ENCODE data around the gene CTNNBL1. TPM values are rescaled to one million over a fixed set of nuclear protein-coding genes. Genes with fewer than 3 reads are reported as not detected.

The CTNNBL1 gene
- polyA plus RNA-seq, 1 of the 3 experiments (the other 2 are of a cell fraction), result 29.5 TPM

DNA sequence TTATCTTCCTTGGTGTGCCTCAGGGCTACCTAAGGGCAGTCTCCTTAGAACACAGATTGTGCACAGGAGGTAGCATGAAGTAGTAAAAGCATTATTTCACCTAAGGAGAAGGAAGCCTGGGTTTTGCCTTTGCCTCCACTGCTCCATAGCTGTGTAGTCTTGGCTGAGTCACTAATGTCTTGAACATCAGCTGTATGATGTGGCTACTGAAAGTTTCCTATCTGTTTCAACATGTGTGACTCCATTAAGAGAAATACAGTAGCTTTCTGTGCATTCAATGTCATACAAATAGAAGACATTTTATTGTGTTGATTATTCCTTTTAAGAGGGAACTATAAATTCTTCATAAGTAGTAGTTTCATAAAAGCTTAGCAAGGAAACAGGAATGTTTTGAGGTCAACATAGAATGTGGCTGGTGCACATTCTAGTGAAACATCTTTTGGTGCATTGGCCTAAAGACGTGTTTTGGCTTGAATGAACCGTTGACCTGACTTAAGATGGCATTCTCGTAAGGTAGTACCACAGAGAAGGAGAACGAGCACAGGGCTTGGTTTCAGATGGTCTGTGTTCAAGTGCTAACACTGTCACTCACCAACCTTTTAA, 70.6 kb downstream of the CTNNBL1 start:
- H3K9me2 ChIP-seq, result no peaks in the 10 kb centered on the region
- peaks cover 0 to 7% of the 10 kb centered on the region in 2 experiments; a peak in 2 of 4 replicates for H3K4me1 ChIP-seq (ENCODE audit: control insufficient read depth in 1 of 2, insufficient read depth in 2 of 2, low read depth in 1 of 2, low read length in 1 of 2)
- POLR2A ChIA-PET, result no interaction called here
- no peaks in the 10 kb centered on the region for H3K27me3 ChIP-seq (ENCODE audit: insufficient read depth)
- H3K79me2 ChIP-seq (ENCODE audit: insufficient read depth), result no peaks in the 10 kb centered on the region
- H3K4me3 ChIP-seq (ENCODE audit: low read depth in 2 of 2, low read length in 1 of 2), result no peak overlapping the region
- no peaks in the 10 kb centered on the region for H4K20me1 ChIP-seq (ENCODE audit: insufficient read depth)
- TF ChIP-seq, protein P1, sequence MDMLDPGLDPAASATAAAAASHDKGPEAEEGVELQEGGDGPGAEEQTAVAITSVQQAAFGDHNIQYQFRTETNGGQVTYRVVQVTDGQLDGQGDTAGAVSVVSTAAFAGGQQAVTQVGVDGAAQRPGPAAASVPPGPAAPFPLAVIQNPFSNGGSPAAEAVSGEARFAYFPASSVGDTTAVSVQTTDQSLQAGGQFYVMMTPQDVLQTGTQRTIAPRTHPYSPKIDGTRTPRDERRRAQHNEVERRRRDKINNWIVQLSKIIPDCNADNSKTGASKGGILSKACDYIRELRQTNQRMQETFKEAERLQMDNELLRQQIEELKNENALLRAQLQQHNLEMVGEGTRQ (IDR thresholded peaks at IDR 0.05; ENCODE audit: borderline replicate concordance, low read depth, low read length), result no peak
- no peaks in the 10 kb centered on the region for H3K9me3 ChIP-seq
- CTCF ChIA-PET, result interaction anchor here (1.5 kb wide), 1 partner anchor 200 kb away, joined by 3 read pairs; no protein-coding TSS in a partner anchor
- 95% methylated on average over 4 of the region's 4 CpGs for WGBS (ENCODE audit: low lambda C conversion rate)
- H3K36me3 ChIP-seq (replicated peaks in 1 of 2; ENCODE audit: control insufficient read depth in 1 of 2, insufficient read depth in 2 of 2, low read length in 1 of 2), result peaks cover 12 to 29% of the 10 kb centered on the region in 2 experiments
- H3K27ac ChIP-seq (ENCODE audit: low read depth in 2 of 2, low read length in 1 of 2), result no peak overlapping the region
- H2AFZ ChIP-seq (ENCODE audit: low read depth), result no peak overlapping the region
- H3F3A ChIP-seq (replicated peaks; ENCODE audit: insufficient read depth), result no peaks in the 10 kb centered on the region
- no peak overlapping the region for H3K9ac ChIP-seq
- no peak overlapping the region for H3K4me2 ChIP-seq
- DNase-seq, result no peak

DNA sequence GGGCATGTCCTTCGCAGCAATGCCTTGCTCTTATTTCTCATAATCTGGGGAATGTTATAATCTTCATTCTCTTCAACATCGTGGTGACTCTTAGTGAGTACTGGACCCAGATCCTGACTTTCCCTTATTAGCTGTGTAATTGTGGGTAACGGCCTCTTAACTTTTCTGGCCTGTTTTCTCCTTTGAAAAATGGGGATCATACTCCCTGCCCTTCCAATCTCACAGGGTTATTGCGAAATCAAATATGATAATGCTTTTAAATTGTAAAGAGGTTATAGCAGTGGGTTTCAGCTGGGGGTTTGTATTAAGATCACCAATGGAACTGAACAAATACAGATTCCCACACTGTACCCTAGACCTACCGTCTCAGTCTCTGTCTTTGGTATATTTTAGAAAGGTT, 77.1 kb downstream of the CTNNBL1 start:
- Histone ChIP-seq H3K9ac (no peak overlapping the region), H2AFZ (ENCODE audit: low read depth) (no peak overlapping the region), H3K4me3 (ENCODE audit: low read depth in 2 of 2, low read length in 1 of 2) (no peak overlapping the region), H3K9me3 (no peaks in the 10 kb centered on the region), H3K79me2 (ENCODE audit: insufficient read depth) (no peaks in the 10 kb centered on the region), H3F3A (replicated peaks; ENCODE audit: insufficient read depth) (no peaks in the 10 kb centered on the region), H3K4me1 (ENCODE audit: control insufficient read depth in 1 of 2, insufficient read depth in 2 of 2, low read depth in 1 of 2, low read length in 1 of 2) (no peaks in the 10 kb centered on the region), H3K36me3 (replicated peaks in 1 of 2; ENCODE audit: control insufficient read depth in 1 of 2, insufficient read depth in 2 of 2, low read length in 1 of 2) (peaks cover 17 to 25% of the 10 kb centered on the region in 2 experiments), H3K4me2 (no peak overlapping the region), H4K20me1 (ENCODE audit: insufficient read depth) (no peaks in the 10 kb centered on the region), H3K27me3 (ENCODE audit: insufficient read depth) (no peaks in the 10 kb centered on the region), H3K27ac (ENCODE audit: low read depth in 2 of 2, low read length in 1 of 2) (no peak overlapping the region), H3K9me2 (no peaks in the 10 kb centered on the region)
- WGBS (ENCODE audit: low lambda C conversion rate), result 92% methylated on average over 5 of the region's 5 CpGs
- DNase-seq, result no peak
- no peak for TF ChIP-seq MXI1 (IDR thresholded peaks at IDR 0.05; ENCODE audit: low read depth, low read length)
- ChIA-PET CTCF (no interaction called here), POLR2A (no interaction called here)

DNA sequence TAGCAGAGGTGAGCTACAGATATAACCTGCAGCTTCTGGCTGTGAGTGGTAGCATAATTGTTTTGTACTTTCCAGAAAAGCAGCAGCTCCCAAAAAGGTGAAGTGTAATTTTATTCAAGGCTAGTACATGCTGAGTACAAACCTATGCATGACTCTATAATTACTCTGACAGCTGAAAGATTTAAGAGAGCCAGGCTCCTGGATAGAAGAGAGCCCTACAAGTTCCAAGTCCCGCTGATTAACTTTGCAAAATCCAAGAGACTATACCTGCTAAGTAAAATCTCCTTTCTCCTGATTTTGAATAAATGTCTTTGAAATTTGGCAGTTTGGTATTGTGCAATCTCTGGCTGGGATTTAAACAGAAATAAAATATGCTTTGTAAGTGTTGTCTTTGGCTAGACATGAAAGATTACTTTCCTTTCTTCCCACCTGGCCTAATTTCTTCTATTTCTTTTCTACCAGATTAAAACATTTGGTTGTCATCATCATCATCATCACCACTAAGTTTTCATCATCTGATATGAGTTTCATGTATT, 79.5 kb downstream of the CTNNBL1 start:
- WGBS (ENCODE audit: low lambda C conversion rate), result 95% methylated on average over 1 of the region's 1 CpG
- TF ChIP-seq SMC3 (IDR thresholded peaks at IDR 0.05; ENCODE audit: low read depth, low read length) (no peak), EZH2phosphoT487 (IDR thresholded peaks at IDR 0.05; ENCODE audit: borderline replicate concordance, low read depth) (no peak), RFX5 (IDR thresholded peaks at IDR 0.05; ENCODE audit: low read length) (no peak), NRF1 (IDR thresholded peaks at IDR 0.05; ENCODE audit: low read depth, low read length) (no peak), YY1 (IDR thresholded peaks at IDR 0.05; ENCODE audit: low read depth) (no peak), FOXJ3 (CRISPR knock-in tag; IDR thresholded peaks at IDR 0.05) (no peak), FOSL2 (IDR thresholded peaks at IDR 0.05; ENCODE audit: borderline replicate concordance, low read depth) (no peak), FOXM1 (IDR thresholded peaks at IDR 0.05; ENCODE audit: low read depth) (no peak), RAD21 (IDR thresholded peaks at IDR 0.05; ENCODE audit: low read length) (no peak), TAF1 (IDR thresholded peaks at IDR 0.05; ENCODE audit: borderline replicate concordance, low read depth, low read length) (no peak), GABPA (IDR thresholded peaks at IDR 0.05; ENCODE audit: low read depth) (no peak), MXI1 (IDR thresholded peaks at IDR 0.05; ENCODE audit: low read depth, low read length) (no peak)
- TF ChIP-seq, protein P1 (IDR thresholded peaks at IDR 0.05; ENCODE audit: borderline replicate concordance, low read depth, low read length), result no peak
- TF ChIP-seq, protein P2, sequence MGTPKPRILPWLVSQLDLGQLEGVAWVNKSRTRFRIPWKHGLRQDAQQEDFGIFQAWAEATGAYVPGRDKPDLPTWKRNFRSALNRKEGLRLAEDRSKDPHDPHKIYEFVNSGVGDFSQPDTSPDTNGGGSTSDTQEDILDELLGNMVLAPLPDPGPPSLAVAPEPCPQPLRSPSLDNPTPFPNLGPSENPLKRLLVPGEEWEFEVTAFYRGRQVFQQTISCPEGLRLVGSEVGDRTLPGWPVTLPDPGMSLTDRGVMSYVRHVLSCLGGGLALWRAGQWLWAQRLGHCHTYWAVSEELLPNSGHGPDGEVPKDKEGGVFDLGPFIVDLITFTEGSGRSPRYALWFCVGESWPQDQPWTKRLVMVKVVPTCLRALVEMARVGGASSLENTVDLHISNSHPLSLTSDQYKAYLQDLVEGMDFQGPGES (IDR thresholded peaks at IDR 0.05; ENCODE audit: low read depth, low read length), result no peak
- TF ChIP-seq, protein P3, sequence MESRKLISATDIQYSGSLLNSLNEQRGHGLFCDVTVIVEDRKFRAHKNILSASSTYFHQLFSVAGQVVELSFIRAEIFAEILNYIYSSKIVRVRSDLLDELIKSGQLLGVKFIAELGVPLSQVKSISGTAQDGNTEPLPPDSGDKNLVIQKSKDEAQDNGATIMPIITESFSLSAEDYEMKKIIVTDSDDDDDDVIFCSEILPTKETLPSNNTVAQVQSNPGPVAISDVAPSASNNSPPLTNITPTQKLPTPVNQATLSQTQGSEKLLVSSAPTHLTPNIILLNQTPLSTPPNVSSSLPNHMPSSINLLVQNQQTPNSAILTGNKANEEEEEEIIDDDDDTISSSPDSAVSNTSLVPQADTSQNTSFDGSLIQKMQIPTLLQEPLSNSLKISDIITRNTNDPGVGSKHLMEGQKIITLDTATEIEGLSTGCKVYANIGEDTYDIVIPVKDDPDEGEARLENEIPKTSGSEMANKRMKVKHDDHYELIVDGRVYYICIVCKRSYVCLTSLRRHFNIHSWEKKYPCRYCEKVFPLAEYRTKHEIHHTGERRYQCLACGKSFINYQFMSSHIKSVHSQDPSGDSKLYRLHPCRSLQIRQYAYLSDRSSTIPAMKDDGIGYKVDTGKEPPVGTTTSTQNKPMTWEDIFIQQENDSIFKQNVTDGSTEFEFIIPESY (IDR thresholded peaks at IDR 0.05; ENCODE audit: borderline replicate concordance, low read depth), result no peak

More for the DNA sequence above, 79.5 kb downstream of the CTNNBL1 start:
- Histone ChIP-seq H3K36me3 (replicated peaks in 1 of 2; ENCODE audit: control insufficient read depth in 1 of 2, insufficient read depth in 2 of 2, low read length in 1 of 2) (peaks cover 12 to 23% of the 10 kb centered on the region in 2 experiments), H4K20me1 (ENCODE audit: insufficient read depth) (no peaks in the 10 kb centered on the region), H3K27ac (ENCODE audit: low read depth in 2 of 2, low read length in 1 of 2) (no peak overlapping the region), H3K4me2 (no peak overlapping the region), H3K79me2 (ENCODE audit: insufficient read depth) (no peaks in the 10 kb centered on the region), H3K9me3 (no peaks in the 10 kb centered on the region), H3K27me3 (ENCODE audit: insufficient read depth) (no peaks in the 10 kb centered on the region), H3K4me3 (ENCODE audit: low read depth in 2 of 2, low read length in 1 of 2) (no peak overlapping the region), H2AFZ (ENCODE audit: low read depth) (no peak overlapping the region), H3K9ac (no peak overlapping the region), H3F3A (replicated peaks; ENCODE audit: insufficient read depth) (peaks cover 4% of the 10 kb centered on the region), H3K9me2 (no peaks in the 10 kb centered on the region), H3K4me1 (ENCODE audit: control insufficient read depth in 1 of 2, insufficient read depth in 2 of 2, low read depth in 1 of 2, low read length in 1 of 2) (no peaks in the 10 kb centered on the region; a peak in 1 of 4 replicates)
- ChIA-PET POLR2A (no interaction called here), CTCF (interaction anchor here (0.9 to 1.6 kb wide), 2 partner anchors 10 to 18 kb away, joined by 3 to 5 read pairs; no protein-coding TSS in a partner anchor)
- no peak for DNase-seq

All from SK-N-SH (cell line).